CD4-positive, alpha-beta T cell (primary cell): ENCODE measurements around the gene KRTAP2-3. TPM values are rescaled to one million over a fixed set of nuclear protein-coding genes. Genes with fewer than 3 reads are reported as not detected.

Source experiments
- ATAC-seq: fragments of 200-7000 bp; cut with Tn5 transposase; one replicate; pipeline ENCODE4 v1.10.0; 2022; ENCODE audit warnings: mild to moderate bottlenecking; ENCODE audit not compliant: poor library complexity
- CTCF ChIA-PET: fragments of 350-600 bp; sonication (Branson Sonifier 250); formaldehyde crosslinking; loops from one replicate; lab custom pipeline; 2021; ENCODE audit warnings: antibody characterized with exemption, inconsistent platforms; lab: Charles Lee
- POLR2A ChIA-PET: fragments of 350-600 bp; sonication (Branson Sonifier 250); formaldehyde crosslinking; loops from one replicate; lab custom pipeline; 2021; ENCODE audit warnings: antibody characterized with exemption, inconsistent platforms; lab: Charles Lee
- DNase-seq, 14 experiments: peaks; one replicate each; pipeline ENCODE4 v3.0.0-alpha.2; 2013 to 2020; ENCODE audit warnings: mixed read lengths in 2 of 14
- H3K27ac ChIP-seq, 2 donors: one replicate each; pipeline versions ENCODE4 v1.5.1 to v1.7.0; 2013; ENCODE audit warnings: low read length in 2 of 2, low read depth in 1 of 2, mild to moderate bottlenecking in 1 of 2
- H3K27me3 ChIP-seq, 2 experiments: 1 replicate in 1 of 2; 2 replicates in 1 of 2; pipeline versions ENCODE4 v1.6.1 to v1.7.0; 2013; ENCODE audit warnings: low read length in 2 of 2, control low read depth in 1 of 2, mild to moderate bottlenecking in 1 of 2, moderate library complexity in 1 of 2; ENCODE audit not compliant: insufficient read depth in 2 of 2, control insufficient read depth in 1 of 2
- H3K36me3 ChIP-seq: one replicate; pipeline ENCODE4 v1.6.1; 2013; ENCODE audit warnings: low read length, control low read depth; ENCODE audit not compliant: insufficient read depth
- H3K4me1 ChIP-seq: one replicate; pipeline ENCODE4 v1.6.1; 2013; ENCODE audit warnings: low read length, control low read depth; ENCODE audit not compliant: insufficient read depth
- H3K4me3 ChIP-seq: one replicate; pipeline ENCODE4 v1.5.1; 2013; ENCODE audit warnings: mild to moderate bottlenecking, low read length, moderate library complexity
- H3K9me3 ChIP-seq, 2 experiments: 1 replicate in 1 of 2; 2 replicates in 1 of 2; pipeline versions ENCODE4 v1.6.1 to v1.7.0; 2013; ENCODE audit warnings: low read length in 2 of 2, mild to moderate bottlenecking in 2 of 2, control low read depth in 1 of 2, moderate library complexity in 1 of 2; ENCODE audit not compliant: control insufficient read depth in 1 of 2, insufficient read depth in 1 of 2
- H3K27ac Mint-ChIP-seq: one replicate; pipeline ENCODE4 v1.8.0; 2020; ENCODE audit warnings: mixed read lengths
- H3K27me3 Mint-ChIP-seq: one replicate; pipeline ENCODE4 v1.8.0; 2021; ENCODE audit warnings: mixed read lengths
- H3K36me3 Mint-ChIP-seq: one replicate; pipeline ENCODE4 v1.8.0; 2021; ENCODE audit warnings: low read depth, mixed read lengths
- H3K4me1 Mint-ChIP-seq: one replicate; pipeline ENCODE4 v1.8.0; 2021; ENCODE audit warnings: low read depth, mixed read lengths
- H3K4me3 Mint-ChIP-seq: one replicate; pipeline ENCODE4 v1.8.0; 2020; ENCODE audit warnings: mild to moderate bottlenecking, mixed read lengths
- H3K9me3 Mint-ChIP-seq: one replicate; pipeline ENCODE4 v1.8.0; 2020; ENCODE audit warnings: mixed read lengths
- intact Hi-C, 2 experiments: fragments of 100-400 bp; cut with DNase I in 1 of 2; cut with micrococcal nuclease in 1 of 2; formaldehyde crosslinking; loops; one replicate each; pipeline versions ENCODE4 v1.15.1 to v1.9.0; 2023 to 2025; cut with DNase I, micrococcal nuclease
- total RNA-seq, 174 experiments: library from RNA in 2 of 174; stranded (reverse) in 2 of 174; gene quantifications; one replicate each; pipeline ENCODE4 v1.2.3 and lab custom pipeline; 2021 to 2026
- TF ChIP-seq, protein P1 (sequence below): fragments of 200-600 bp; IDR thresholded peaks from one replicate; pipeline ENCODE4 v1.8.0; 2022; ENCODE audit warnings: antibody characterized with exemption, mild to moderate bottlenecking

Gene KRTAP2-3
- total RNA-seq, 2 experiments from 2014 or later = not detected

DNA sequence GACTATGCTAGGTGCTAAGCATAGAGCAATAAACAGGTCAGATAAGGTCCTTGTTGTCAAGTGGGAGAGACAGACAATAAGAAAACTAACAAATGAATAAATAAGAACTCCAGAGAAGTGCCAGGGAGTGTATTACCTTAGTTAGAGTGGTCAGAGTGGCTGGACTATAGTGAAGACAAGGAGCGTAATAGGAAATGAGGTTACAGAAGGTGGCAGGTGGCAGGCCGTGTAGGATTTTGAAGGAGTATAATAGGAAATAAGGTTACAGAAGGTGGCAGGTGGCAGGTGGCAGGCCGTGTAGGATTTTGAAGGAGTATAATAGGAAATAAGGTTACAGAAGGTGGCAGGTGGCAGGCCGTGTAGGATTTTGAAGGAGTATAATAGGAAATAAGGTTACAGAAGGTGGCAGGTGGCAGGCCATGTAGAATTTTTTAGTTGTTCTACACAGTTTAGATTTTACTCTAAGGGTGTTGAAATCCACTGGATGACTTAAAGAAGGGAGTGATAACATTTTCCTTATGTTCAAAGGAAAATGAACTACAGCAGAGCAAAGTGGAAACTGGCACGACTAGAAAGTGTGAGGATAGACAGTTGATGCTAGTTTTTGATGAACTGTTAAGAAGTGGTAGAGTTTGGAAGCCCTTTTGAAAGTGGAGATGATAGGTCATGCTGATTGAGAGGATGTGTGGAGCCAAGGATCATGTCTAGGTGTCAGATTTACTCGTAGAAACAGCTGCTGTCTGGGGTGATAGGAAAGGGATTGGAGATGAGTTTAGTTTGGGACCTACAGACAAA is 47.4 kb downstream of the KRTAP2-3 start:
- Histone ChIP-seq H3K27me3 (no peaks in the 10 kb centered on the region), H3K36me3 (no peaks in the 10 kb centered on the region), H3K9me3 (no peaks in the 10 kb centered on the region), H3K4me1 (no peaks in the 10 kb centered on the region), H3K27ac (no peak overlapping the region), H3K4me3 (no peak overlapping the region)
- CTCF ChIA-PET = no interaction called here
- intact Hi-C loops = no loop called here
- ATAC-seq = no peak
- TF ChIP-seq, protein P1, sequence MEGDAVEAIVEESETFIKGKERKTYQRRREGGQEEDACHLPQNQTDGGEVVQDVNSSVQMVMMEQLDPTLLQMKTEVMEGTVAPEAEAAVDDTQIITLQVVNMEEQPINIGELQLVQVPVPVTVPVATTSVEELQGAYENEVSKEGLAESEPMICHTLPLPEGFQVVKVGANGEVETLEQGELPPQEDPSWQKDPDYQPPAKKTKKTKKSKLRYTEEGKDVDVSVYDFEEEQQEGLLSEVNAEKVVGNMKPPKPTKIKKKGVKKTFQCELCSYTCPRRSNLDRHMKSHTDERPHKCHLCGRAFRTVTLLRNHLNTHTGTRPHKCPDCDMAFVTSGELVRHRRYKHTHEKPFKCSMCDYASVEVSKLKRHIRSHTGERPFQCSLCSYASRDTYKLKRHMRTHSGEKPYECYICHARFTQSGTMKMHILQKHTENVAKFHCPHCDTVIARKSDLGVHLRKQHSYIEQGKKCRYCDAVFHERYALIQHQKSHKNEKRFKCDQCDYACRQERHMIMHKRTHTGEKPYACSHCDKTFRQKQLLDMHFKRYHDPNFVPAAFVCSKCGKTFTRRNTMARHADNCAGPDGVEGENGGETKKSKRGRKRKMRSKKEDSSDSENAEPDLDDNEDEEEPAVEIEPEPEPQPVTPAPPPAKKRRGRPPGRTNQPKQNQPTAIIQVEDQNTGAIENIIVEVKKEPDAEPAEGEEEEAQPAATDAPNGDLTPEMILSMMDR = no peak
- no peaks in the 10 kb centered on the region for H3K9me3 Mint-ChIP-seq
- H3K4me3 Mint-ChIP-seq = no peak overlapping the region
- H3K36me3 Mint-ChIP-seq = no peaks in the 10 kb centered on the region
- H3K27me3 Mint-ChIP-seq = peaks cover 1% of the 10 kb centered on the region
- no peak for DNase-seq
- no peak overlapping the region for H3K27ac Mint-ChIP-seq
- POLR2A ChIA-PET = no interaction called here
- H3K4me1 Mint-ChIP-seq = no peaks in the 10 kb centered on the region

DNA sequence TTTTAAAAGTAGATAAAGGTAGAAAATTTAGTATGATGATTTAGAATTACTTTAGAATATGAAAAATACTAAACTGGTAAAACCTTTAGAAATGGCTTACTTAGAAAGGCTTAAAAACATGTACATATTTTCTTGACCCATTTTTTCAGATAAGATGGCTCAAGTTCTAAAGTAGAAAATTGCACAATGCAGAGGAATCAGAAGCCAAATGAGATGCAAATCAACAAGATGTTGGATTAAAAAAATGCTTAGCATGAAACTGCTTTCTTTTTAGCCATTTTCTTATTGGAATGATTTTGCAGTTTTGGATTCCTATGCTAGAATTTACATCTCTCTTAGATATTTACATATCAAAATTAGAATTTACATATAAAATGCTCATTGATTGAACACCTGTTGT is 49.5 kb downstream of the KRTAP2-3 start:
- ATAC-seq (no peak), DNase-seq (no peak)
- H3K4me3 Mint-ChIP-seq = no peak overlapping the region
- no peak overlapping the region for H3K4me3 ChIP-seq
- no peak overlapping the region for H3K27ac ChIP-seq
- ChIA-PET POLR2A (no interaction called here), CTCF (no interaction called here)
- no peaks in the 10 kb centered on the region for H3K36me3 Mint-ChIP-seq
- no peak overlapping the region for H3K27ac Mint-ChIP-seq
- H3K9me3 ChIP-seq = no peaks in the 10 kb centered on the region
- no peaks in the 10 kb centered on the region for H3K27me3 ChIP-seq
- H3K4me1 Mint-ChIP-seq = no peaks in the 10 kb centered on the region
- H3K4me1 ChIP-seq = no peaks in the 10 kb centered on the region
- no peaks in the 10 kb centered on the region for H3K9me3 Mint-ChIP-seq
- H3K36me3 ChIP-seq = no peaks in the 10 kb centered on the region
- TF ChIP-seq, protein P1 = no peak
- no peaks in the 10 kb centered on the region for H3K27me3 Mint-ChIP-seq
- intact Hi-C loops = no loop called here

DNA sequence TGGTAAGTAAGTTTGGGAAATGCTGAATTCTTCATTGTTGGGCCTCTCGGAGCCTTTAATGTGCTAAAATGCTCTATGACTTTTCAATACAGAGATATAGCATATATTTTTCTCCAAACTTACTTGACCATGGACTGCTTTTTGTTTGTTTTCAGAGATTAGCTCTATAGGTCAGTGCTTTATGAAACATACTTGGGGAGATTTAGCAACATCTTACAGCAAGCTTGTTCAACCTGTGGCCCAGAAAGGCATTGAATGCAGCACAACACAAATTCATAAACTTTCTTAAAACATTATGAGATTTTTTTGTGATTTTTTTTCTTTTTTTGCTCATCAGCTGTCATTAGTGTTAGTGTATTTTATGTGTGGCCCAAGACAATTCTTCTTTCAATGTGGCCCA is 50.0 kb downstream of the KRTAP2-3 start:
- Mint-ChIP-seq H3K4me1 (no peaks in the 10 kb centered on the region), H3K27me3 (no peaks in the 10 kb centered on the region), H3K4me3 (no peak overlapping the region), H3K27ac (no peak overlapping the region), H3K36me3 (no peaks in the 10 kb centered on the region), H3K9me3 (no peaks in the 10 kb centered on the region)
- TF ChIP-seq, protein P1 = no peak
- Histone ChIP-seq H3K9me3 (no peaks in the 10 kb centered on the region), H3K36me3 (no peaks in the 10 kb centered on the region), H3K4me1 (no peaks in the 10 kb centered on the region), H3K27ac (no peak overlapping the region), H3K4me3 (no peak overlapping the region), H3K27me3 (no peaks in the 10 kb centered on the region)
- DNase-seq (no peak), ATAC-seq (no peak)
- ChIA-PET POLR2A (no interaction called here), CTCF (no interaction called here)
- intact Hi-C loops = no loop called here
